Osteoblast (primary cell): ENCODE measurements around the gene KCNN3. TPM values are rescaled to one million over a fixed set of nuclear protein-coding genes. Genes with fewer than 3 reads are reported as not detected.

Experiments used
- DNase-seq: peaks from one replicate; pipeline ENCODE4 v3.0.0; 2011; ENCODE audit warnings: low spot score, mixed read lengths; ENCODE audit not compliant: insufficient read length; ENCODE audit errors: missing footprints
- H2AFZ ChIP-seq: 2 replicates; pipeline ENCODE4 v1.6.0; 2011; ENCODE audit warnings: mild to moderate bottlenecking, low read length
- H3K27ac ChIP-seq: 2 replicates; pipeline ENCODE4 v1.5.1; 2011; ENCODE audit warnings: mild to moderate bottlenecking, low read depth, low read length, moderate library complexity
- H3K27me3 ChIP-seq: 2 replicates; pipeline ENCODE4 v1.6.0; 2012; ENCODE audit warnings: mild to moderate bottlenecking, control low read depth, inconsistent platforms, low read length, moderate library complexity; ENCODE audit not compliant: insufficient read depth
- H3K36me3 ChIP-seq: 2 replicates; pipeline ENCODE4 v1.5.1; 2011; ENCODE audit warnings: mild to moderate bottlenecking, low read length, control low read depth, moderate library complexity; ENCODE audit not compliant: insufficient read depth
- H3K4me1 ChIP-seq: 2 replicates; pipeline ENCODE4 v1.5.1; 2011; ENCODE audit warnings: mild to moderate bottlenecking, low read length, control low read depth, moderate library complexity; ENCODE audit not compliant: insufficient read depth
- H3K4me2 ChIP-seq: 2 replicates; pipeline ENCODE4 v1.6.0; 2011; ENCODE audit warnings: mild to moderate bottlenecking, low read length; ENCODE audit not compliant: insufficient read depth
- H3K4me3 ChIP-seq: fragments of 200-600 bp; sonication (generic); 3 replicates; pipeline ENCODE4 v1.5.1; 2012; ENCODE audit warnings: mild to moderate bottlenecking, low read length, inconsistent platforms; ENCODE audit not compliant: insufficient read depth
- H3K79me2 ChIP-seq: 2 replicates; pipeline ENCODE4 v1.6.0; 2012; ENCODE audit warnings: mild to moderate bottlenecking, low read length, control low read depth, inconsistent platforms; ENCODE audit not compliant: insufficient read depth
- H3K9me3 ChIP-seq: 2 replicates; pipeline ENCODE4 v1.5.1; 2011; ENCODE audit warnings: low read depth, low read length, control low read depth
- H4K20me1 ChIP-seq: 2 replicates; pipeline ENCODE4 v1.6.0; 2012; ENCODE audit warnings: mild to moderate bottlenecking, low read length, control low read depth; ENCODE audit not compliant: insufficient read depth
- CTCF ChIP-seq: IDR thresholded peaks from 2 replicates; pipeline ENCODE4 v1.5.1; 2011; ENCODE audit warnings: mild to moderate bottlenecking, low read depth, low read length, moderate library complexity; ENCODE audit errors: extremely low read depth
- total RNA-seq: library from RNA; depleted of rRNA; stranded (reverse); fragments of >200 nt; gene quantifications from 2 replicates; pipeline ENCODE4 v1.2.3, GENCODE V29; 2012

Gene KCNN3
- total RNA-seq, 1 donor = under 0.01 TPM

GRCh38 chr1:154706851-154707250 is 163.2 kb downstream of the KCNN3 start:
- no peak for TF ChIP-seq CTCF
- Histone ChIP-seq H3K27me3 (peaks cover 19% of the 10 kb centered on the region), H3K9me3 (no peaks in the 10 kb centered on the region), H3K36me3 (no peaks in the 10 kb centered on the region), H3K4me2 (no peak overlapping the region), H3K27ac (no peak overlapping the region), H4K20me1 (no peaks in the 10 kb centered on the region), H2AFZ (no peak overlapping the region), H3K4me1 (no peaks in the 10 kb centered on the region), H3K79me2 (no peaks in the 10 kb centered on the region), H3K4me3 (no peak overlapping the region)
- DNase-seq = no peak

GRCh38 chr1:154705544-154705943 is 164.5 kb downstream of the KCNN3 start:
- H3K27me3 ChIP-seq = peaks cover 27% of the 10 kb centered on the region
- no peaks in the 10 kb centered on the region for H3K4me1 ChIP-seq
- no peak for DNase-seq
- no peak overlapping the region for H2AFZ ChIP-seq
- no peak overlapping the region for H3K27ac ChIP-seq
- H3K4me2 ChIP-seq = no peak overlapping the region
- H3K9me3 ChIP-seq = no peaks in the 10 kb centered on the region
- no peak overlapping the region for H3K4me3 ChIP-seq
- H3K79me2 ChIP-seq = no peaks in the 10 kb centered on the region
- no peaks in the 10 kb centered on the region for H3K36me3 ChIP-seq
- H4K20me1 ChIP-seq = no peaks in the 10 kb centered on the region
- no peak for TF ChIP-seq CTCF

GRCh38 chr1:154703170-154703569 is 166.9 kb downstream of the KCNN3 start:
- Histone ChIP-seq H3K36me3 (no peaks in the 10 kb centered on the region), H3K4me3 (no peak overlapping the region), H2AFZ (no peak overlapping the region), H4K20me1 (no peaks in the 10 kb centered on the region), H3K9me3 (no peaks in the 10 kb centered on the region), H3K27me3 (peaks cover 28% of the 10 kb centered on the region), H3K79me2 (no peaks in the 10 kb centered on the region), H3K27ac (no peak overlapping the region), H3K4me2 (no peak overlapping the region), H3K4me1 (no peaks in the 10 kb centered on the region)
- no peak for TF ChIP-seq CTCF
- DNase-seq = no peak

- DNase-seq = no peak
Measured at GRCh38 chr1:154698320-154699096, 171.6 kb downstream of the KCNN3 start.

More at GRCh38 chr1:154698320-154699096, 171.6 kb downstream of the KCNN3 start:
- Histone ChIP-seq H3K79me2 (no peaks in the 10 kb centered on the region), H3K27ac (no peak overlapping the region), H3K27me3 (peaks cover 28% of the 10 kb centered on the region), H4K20me1 (no peaks in the 10 kb centered on the region), H3K4me2 (no peak overlapping the region), H3K4me1 (no peaks in the 10 kb centered on the region), H2AFZ (no peak overlapping the region), H3K9me3 (no peaks in the 10 kb centered on the region), H3K4me3 (no peak overlapping the region), H3K36me3 (no peaks in the 10 kb centered on the region)
- no peak for TF ChIP-seq CTCF
